GM12878 (cell line): Measurements from ENCODE around the gene CD276. TPM values are rescaled to one million over a fixed set of nuclear protein-coding genes. Genes with fewer than 3 reads are reported as not detected.

ENCODE experiments used
- ASH2L ChIP-seq: fragments of 300-600, 200-600 bp; sonication (generic); IDR thresholded peaks from 2 replicates; pipeline ENCODE4 v1.6.1; 2017; ENCODE audit warnings: low read depth, mild to moderate bottlenecking, borderline replicate concordance
- CHD1 ChIP-seq: IDR thresholded peaks from 2 replicates; pipeline ENCODE4 v1.6.1; 2012; ENCODE audit warnings: low read depth, low read length, improper control_type of control experiment
- CHD2 ChIP-seq: IDR thresholded peaks from 2 replicates; pipeline ENCODE4 v1.6.1; 2011; ENCODE audit warnings: low read depth, low read length, improper control_type of control experiment, borderline replicate concordance
- DPF2 ChIP-seq: fragments of 450-650 bp; IDR thresholded peaks from 2 replicates; pipeline ENCODE4 v1.6.1; 2017; ENCODE audit warnings: mild to moderate bottlenecking
- EZH2 ChIP-seq: IDR thresholded peaks from 2 replicates; pipeline ENCODE4 v1.6.1; 2012; ENCODE audit warnings: low read depth, mild to moderate bottlenecking, control low read depth, inconsistent platforms, low read length, borderline replicate concordance; ENCODE audit not compliant: control insufficient read depth
- HDAC6 ChIP-seq: fragments of 200-600 bp; sonication (generic); IDR thresholded peaks from one replicate; pipeline ENCODE4 v1.8.0; 2017; ENCODE audit warnings: antibody characterized with exemption; ENCODE audit not compliant: unreplicated experiment
- JUNB ChIP-seq: IDR thresholded peaks from 2 replicates; pipeline ENCODE4 v1.6.1; 2016; ENCODE audit warnings: antibody characterized with exemption, mild to moderate bottlenecking
- JUND ChIP-seq: IDR thresholded peaks from 2 replicates; pipeline ENCODE4 v1.6.1; 2012; ENCODE audit warnings: low read depth, mild to moderate bottlenecking, low read length, improper control_type of control experiment, moderate library complexity
- LARP7 ChIP-seq: fragments of 450-650 bp; IDR thresholded peaks from 2 replicates; pipeline ENCODE4 v1.6.1; 2017; ENCODE audit warnings: mild to moderate bottlenecking
- MTA2 ChIP-seq: fragments of 450-650 bp; IDR thresholded peaks from 2 replicates; pipeline ENCODE4 v1.6.1; 2016; ENCODE audit warnings: low read depth, mild to moderate bottlenecking, moderate library complexity
- MTA3 ChIP-seq: IDR thresholded peaks from 2 replicates; pipeline ENCODE4 v1.6.1; 2012; ENCODE audit warnings: low read length, inconsistent platforms, borderline replicate concordance
- PAX8 ChIP-seq: fragments of 450-650 bp; IDR thresholded peaks from 2 replicates; pipeline ENCODE4 v1.6.1; 2017; ENCODE audit warnings: mild to moderate bottlenecking, moderate library complexity
- POLR2AphosphoS2 ChIP-seq: IDR thresholded peaks from 2 replicates; pipeline ENCODE4 v1.6.1; 2011; ENCODE audit warnings: low read depth, mild to moderate bottlenecking, low read length, improper control_type of control experiment, moderate library complexity
- POLR2AphosphoS5 ChIP-seq: IDR thresholded peaks from 2 replicates; pipeline ENCODE4 v1.6.1; 2011; ENCODE audit warnings: mild to moderate bottlenecking, low read length, inconsistent platforms
- RUNX3 ChIP-seq: IDR thresholded peaks from 2 replicates; pipeline ENCODE4 v1.6.1; 2012; ENCODE audit warnings: low read length, inconsistent platforms
- SMAD1 ChIP-seq: fragments of 450-650 bp; IDR thresholded peaks from 2 replicates; pipeline ENCODE4 v1.6.1; 2018; ENCODE audit warnings: mild to moderate bottlenecking, low read depth; ENCODE audit not compliant: partially characterized antibody
- SUZ12 ChIP-seq: fragments of 200-600 bp; sonication (generic); IDR thresholded peaks from one replicate; pipeline ENCODE4 v1.6.1; 2018; ENCODE audit warnings: antibody characterized with exemption, mild to moderate bottlenecking; ENCODE audit not compliant: unreplicated experiment
- TAF1 ChIP-seq: IDR thresholded peaks from 2 replicates; pipeline ENCODE4 v1.6.1; 2011; ENCODE audit warnings: mild to moderate bottlenecking, low read depth, low read length, borderline replicate concordance
- TBL1XR1 ChIP-seq: IDR thresholded peaks from 2 replicates; pipeline ENCODE4 v1.6.1; 2012; ENCODE audit warnings: low read depth, low read length, improper control_type of control experiment
- TCF12 ChIP-seq: IDR thresholded peaks from 2 replicates; pipeline ENCODE4 v1.6.1; 2011; ENCODE audit warnings: low read depth, mild to moderate bottlenecking, low read length
- ZBED1 ChIP-seq: IDR thresholded peaks from 2 replicates; pipeline ENCODE4 v1.6.1; 2016; ENCODE audit warnings: borderline replicate concordance
- ZNF217 ChIP-seq: fragments of 450-650 bp; IDR thresholded peaks from 2 replicates; pipeline ENCODE4 v1.6.1; 2017; ENCODE audit warnings: antibody characterized with exemption, mild to moderate bottlenecking
- ZNF384 ChIP-seq: IDR thresholded peaks from 2 replicates; pipeline ENCODE4 v1.6.1; 2012; ENCODE audit warnings: low read depth, mild to moderate bottlenecking, low read length, improper control_type of control experiment, borderline replicate concordance
- ZNF622 ChIP-seq: fragments of 450-650 bp; IDR thresholded peaks from 2 replicates; pipeline ENCODE4 v1.6.1; 2017; ENCODE audit warnings: mild to moderate bottlenecking, inconsistent platforms
- polyA plus RNA-seq, 11 experiments: library from polyadenylated mRNA; depleted of rRNA in 4 of 11; unstranded in 6 of 11; stranded (reverse) in 5 of 11; fragments of >200 nt; fragmentation: Nextera tagmentation in 4 of 11; fragmentation: Illumina TruSeq in 1 of 11; extraction: Ambion mirVana in 4 of 11; extraction: Trizol in 1 of 11; gene quantifications; 1 replicate in 1 of 11; 2 replicates in 10 of 11; pipeline versions ENCODE4 v1.2.1 to v1.2.3, GENCODE V29; 2011 to 2016; ENCODE audit warnings: inconsistent platforms in 2 of 11, missing spikeins in 2 of 11, low read depth in 1 of 11
- total RNA-seq, 4 experiments: library from RNA; depleted of rRNA in 3 of 4; stranded (reverse); fragments of >200 nt in 3 of 4; fragmentation: Illumina TruSeq in 1 of 4; extraction: Trizol in 1 of 4; gene quantifications; 2 replicates each; pipeline versions ENCODE4 v1.2.1 to v1.2.3, GENCODE V29; 2013 to 2021
- TF ChIP-seq, protein P1 (sequence below): fragments of 450-650 bp; IDR thresholded peaks from 2 replicates; pipeline ENCODE4 v1.6.1; 2017; ENCODE audit warnings: antibody characterized with exemption, mild to moderate bottlenecking, moderate library complexity
- TF ChIP-seq, protein P2 (sequence below): IDR thresholded peaks from 2 replicates; pipeline ENCODE4 v1.6.1; 2012; ENCODE audit warnings: low read depth, low read length, improper control_type of control experiment
- TF ChIP-seq, protein P3 (sequence below): IDR thresholded peaks from 2 replicates; pipeline ENCODE4 v1.6.1; 2012; ENCODE audit warnings: low read length, inconsistent platforms
- TF ChIP-seq, protein P4 (sequence below): fragments of 450-650 bp; IDR thresholded peaks from 2 replicates; pipeline ENCODE4 v1.6.1; 2017; ENCODE audit warnings: mild to moderate bottlenecking, low read depth, inconsistent platforms; ENCODE audit not compliant: poor library complexity, severe bottlenecking

CD276 gene
- total and polyA plus RNA-seq, 10 of the 15 experiments (the other 5 are each of a cell fraction or from before 2014, with no cell fraction given): 0.11 to 3.0 (median 1.2) TPM

DNA sequence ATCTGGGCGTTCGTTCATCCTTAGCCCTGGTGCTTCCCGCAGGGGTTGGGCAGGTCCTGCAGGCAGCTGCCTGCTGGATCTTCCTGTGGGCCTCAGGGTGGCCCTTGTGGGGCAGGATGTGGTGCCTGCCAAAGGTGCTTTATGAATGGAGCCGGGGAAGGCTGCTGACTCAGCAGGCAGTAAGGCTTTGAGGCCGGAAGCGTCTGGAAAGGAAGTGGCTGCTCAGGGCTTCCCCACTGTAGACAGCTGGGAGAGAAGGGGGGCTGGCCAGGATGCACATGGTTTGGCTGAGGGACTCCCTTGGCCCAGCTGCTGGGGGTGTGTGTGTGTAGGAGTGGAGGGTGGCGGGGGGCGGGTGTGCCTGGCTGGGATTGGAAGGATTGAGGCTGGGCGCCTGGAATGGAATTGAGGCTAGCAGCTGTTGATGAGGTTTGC, 12.9 kb downstream of the CD276 start (continued):
- TF ChIP-seq, protein P1, sequence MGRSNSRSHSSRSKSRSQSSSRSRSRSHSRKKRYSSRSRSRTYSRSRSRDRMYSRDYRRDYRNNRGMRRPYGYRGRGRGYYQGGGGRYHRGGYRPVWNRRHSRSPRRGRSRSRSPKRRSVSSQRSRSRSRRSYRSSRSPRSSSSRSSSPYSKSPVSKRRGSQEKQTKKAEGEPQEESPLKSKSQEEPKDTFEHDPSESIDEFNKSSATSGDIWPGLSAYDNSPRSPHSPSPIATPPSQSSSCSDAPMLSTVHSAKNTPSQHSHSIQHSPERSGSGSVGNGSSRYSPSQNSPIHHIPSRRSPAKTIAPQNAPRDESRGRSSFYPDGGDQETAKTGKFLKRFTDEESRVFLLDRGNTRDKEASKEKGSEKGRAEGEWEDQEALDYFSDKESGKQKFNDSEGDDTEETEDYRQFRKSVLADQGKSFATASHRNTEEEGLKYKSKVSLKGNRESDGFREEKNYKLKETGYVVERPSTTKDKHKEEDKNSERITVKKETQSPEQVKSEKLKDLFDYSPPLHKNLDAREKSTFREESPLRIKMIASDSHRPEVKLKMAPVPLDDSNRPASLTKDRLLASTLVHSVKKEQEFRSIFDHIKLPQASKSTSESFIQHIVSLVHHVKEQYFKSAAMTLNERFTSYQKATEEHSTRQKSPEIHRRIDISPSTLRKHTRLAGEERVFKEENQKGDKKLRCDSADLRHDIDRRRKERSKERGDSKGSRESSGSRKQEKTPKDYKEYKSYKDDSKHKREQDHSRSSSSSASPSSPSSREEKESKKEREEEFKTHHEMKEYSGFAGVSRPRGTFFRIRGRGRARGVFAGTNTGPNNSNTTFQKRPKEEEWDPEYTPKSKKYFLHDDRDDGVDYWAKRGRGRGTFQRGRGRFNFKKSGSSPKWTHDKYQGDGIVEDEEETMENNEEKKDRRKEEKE: no peak
- TF ChIP-seq CHD1 (no peak), DPF2 (no peak), JUNB (no peak), HDAC6 (no peak), POLR2AphosphoS2 (no peak), EZH2 (no peak), TCF12 (peak; percentile 90), ZNF384 (no peak), MTA3 (no peak), PAX8 (no peak), ZNF622 (no peak), ZNF217 (no peak), SUZ12 (no peak), TAF1 (no peak), POLR2AphosphoS5 (no peak), LARP7 (no peak), CHD2 (no peak), JUND (no peak), MTA2 (no peak), SMAD1 (no peak), ZBED1 (no peak), ASH2L (no peak), TBL1XR1 (no peak), RUNX3 (peak; percentile 84)
- TF ChIP-seq, protein P2, sequence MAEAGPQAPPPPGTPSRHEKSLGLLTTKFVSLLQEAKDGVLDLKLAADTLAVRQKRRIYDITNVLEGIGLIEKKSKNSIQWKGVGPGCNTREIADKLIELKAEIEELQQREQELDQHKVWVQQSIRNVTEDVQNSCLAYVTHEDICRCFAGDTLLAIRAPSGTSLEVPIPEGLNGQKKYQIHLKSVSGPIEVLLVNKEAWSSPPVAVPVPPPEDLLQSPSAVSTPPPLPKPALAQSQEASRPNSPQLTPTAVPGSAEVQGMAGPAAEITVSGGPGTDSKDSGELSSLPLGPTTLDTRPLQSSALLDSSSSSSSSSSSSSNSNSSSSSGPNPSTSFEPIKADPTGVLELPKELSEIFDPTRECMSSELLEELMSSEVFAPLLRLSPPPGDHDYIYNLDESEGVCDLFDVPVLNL: no peak
- TF ChIP-seq, protein P3, sequence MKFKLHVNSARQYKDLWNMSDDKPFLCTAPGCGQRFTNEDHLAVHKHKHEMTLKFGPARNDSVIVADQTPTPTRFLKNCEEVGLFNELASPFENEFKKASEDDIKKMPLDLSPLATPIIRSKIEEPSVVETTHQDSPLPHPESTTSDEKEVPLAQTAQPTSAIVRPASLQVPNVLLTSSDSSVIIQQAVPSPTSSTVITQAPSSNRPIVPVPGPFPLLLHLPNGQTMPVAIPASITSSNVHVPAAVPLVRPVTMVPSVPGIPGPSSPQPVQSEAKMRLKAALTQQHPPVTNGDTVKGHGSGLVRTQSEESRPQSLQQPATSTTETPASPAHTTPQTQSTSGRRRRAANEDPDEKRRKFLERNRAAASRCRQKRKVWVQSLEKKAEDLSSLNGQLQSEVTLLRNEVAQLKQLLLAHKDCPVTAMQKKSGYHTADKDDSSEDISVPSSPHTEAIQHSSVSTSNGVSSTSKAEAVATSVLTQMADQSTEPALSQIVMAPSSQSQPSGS: no peak; the same call in 1 of the 2 replicates
- TF ChIP-seq, protein P4, sequence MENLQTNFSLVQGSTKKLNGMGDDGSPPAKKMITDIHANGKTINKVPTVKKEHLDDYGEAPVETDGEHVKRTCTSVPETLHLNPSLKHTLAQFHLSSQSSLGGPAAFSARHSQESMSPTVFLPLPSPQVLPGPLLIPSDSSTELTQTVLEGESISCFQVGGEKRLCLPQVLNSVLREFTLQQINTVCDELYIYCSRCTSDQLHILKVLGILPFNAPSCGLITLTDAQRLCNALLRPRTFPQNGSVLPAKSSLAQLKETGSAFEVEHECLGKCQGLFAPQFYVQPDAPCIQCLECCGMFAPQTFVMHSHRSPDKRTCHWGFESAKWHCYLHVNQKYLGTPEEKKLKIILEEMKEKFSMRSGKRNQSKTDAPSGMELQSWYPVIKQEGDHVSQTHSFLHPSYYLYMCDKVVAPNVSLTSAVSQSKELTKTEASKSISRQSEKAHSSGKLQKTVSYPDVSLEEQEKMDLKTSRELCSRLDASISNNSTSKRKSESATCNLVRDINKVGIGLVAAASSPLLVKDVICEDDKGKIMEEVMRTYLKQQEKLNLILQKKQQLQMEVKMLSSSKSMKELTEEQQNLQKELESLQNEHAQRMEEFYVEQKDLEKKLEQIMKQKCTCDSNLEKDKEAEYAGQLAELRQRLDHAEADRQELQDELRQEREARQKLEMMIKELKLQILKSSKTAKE: no peak
